ENCODE measurements around the gene SPACA9. TPM values are rescaled to one million over a fixed set of nuclear protein-coding genes. Genes with fewer than 3 reads are reported as not detected.

The SPACA9 gene
- 4.0 to 6.2 TPM (median 4.3 TPM) in 5 replicates for total RNA-seq (2022; extraction: Qiagen RNA extraction; ENCODE audit: low read depth)

GRCh38 chr9:132878695-132879456, at the start of gene SPACA9:
Gene SPACA9 (plus strand): TSS chr9:132878898. CDS start chr9:132883948, 5,050 bp downstream.

GRCh38 chr9:132877824-132878694, 639 bp upstream of the SPACA9 start, which contains the start of gene AK8:
Gene AK8 (minus strand): TSS chr9:132878284. CDS start chr9:132878255, 29 bp downstream.

Other genes starting within 250 kb of the SPACA9 start
- 23.7 to 29.8 TPM (median 27.2 TPM) in 5 replicates for gene DDX31, start 208.9 kb upstream of the SPACA9 start, total RNA-seq (2022; extraction: Qiagen RNA extraction; ENCODE audit: low read depth)
- 15.2 to 20.9 TPM (median 17.4 TPM) in 5 replicates for gene GTF3C4, start 208.4 kb upstream of the SPACA9 start, total RNA-seq (2022; extraction: Qiagen RNA extraction; ENCODE audit: low read depth)
- 0.43 to 1.4 TPM (median 1.2 TPM) in 5 replicates for gene AK8, start 614 bp upstream of the SPACA9 start, total RNA-seq (2022; extraction: Qiagen RNA extraction; ENCODE audit: low read depth)
- gene TSC1, start 65.7 kb downstream of the SPACA9 start, total RNA-seq (2022; extraction: Qiagen RNA extraction; ENCODE audit: low read depth) = 15.1 to 18.5 TPM (median 17.3 TPM) in 5 replicates
- not detected in 5 replicates for gene GFI1B, start 99.8 kb downstream of the SPACA9 start, total RNA-seq (2022; extraction: Qiagen RNA extraction; ENCODE audit: low read depth)
- gene GTF3C5, start 152.1 kb downstream of the SPACA9 start, total RNA-seq (2022; extraction: Qiagen RNA extraction; ENCODE audit: low read depth) = 50.2 to 70.4 TPM (median 67.7 TPM) in 5 replicates
- 0.51 to 1.3 TPM (median 0.83 TPM) in 5 replicates for gene CEL, start 183.1 kb downstream of the SPACA9 start, total RNA-seq (2022; extraction: Qiagen RNA extraction; ENCODE audit: low read depth)
- 19.2 to 29.0 TPM (median 26.7 TPM) in 5 replicates for gene RALGDS, start 242.3 kb downstream of the SPACA9 start, total RNA-seq (2022; extraction: Qiagen RNA extraction; ENCODE audit: low read depth)